Measurements from ENCODE around the gene APCDD1.

APCDD1 gene

GRCh38 chr18:10414293-10414842 lies 40.1 kb upstream of the APCDD1 start:
- Histone ChIP-seq H3K27ac (no peak overlapping the region), H3K4me1 (no peaks in the 10 kb centered on the region)

GRCh38 chr18:10416065-10416464 lies 38.4 kb upstream of the APCDD1 start:
- Histone ChIP-seq H3K9me3 (ENCODE audit: control insufficient read depth, low read length) (no peaks in the 10 kb centered on the region), H3K4me3 (ENCODE audit: low read depth, low read length) (no peak overlapping the region), H3K4me1 (no peaks in the 10 kb centered on the region), H3K36me3 (ENCODE audit: control insufficient read depth, insufficient read depth, low read length) (no peaks in the 10 kb centered on the region), H3K27me3 (ENCODE audit: control insufficient read depth, insufficient read depth, low read length) (no peaks in the 10 kb centered on the region), H3K9ac (no peak overlapping the region), H2AFZ (no peak overlapping the region), H3K4me2 (ENCODE audit: low read length) (no peak overlapping the region), H3K27ac (no peak overlapping the region), H3K79me2 (no peaks in the 10 kb centered on the region)
- no peak for TF ChIP-seq CTCF (IDR thresholded peaks at IDR 0.05)

More at GRCh38 chr18:10414293-10414842, 40.1 kb upstream of the APCDD1 start:
- Histone ChIP-seq H2AFZ (no peak overlapping the region), H3K36me3 (ENCODE audit: control insufficient read depth, insufficient read depth, low read length) (no peaks in the 10 kb centered on the region), H3K4me3 (ENCODE audit: low read depth, low read length) (no peak overlapping the region), H3K4me2 (ENCODE audit: low read length) (no peak overlapping the region), H3K9ac (no peak overlapping the region), H3K9me3 (ENCODE audit: control insufficient read depth, low read length) (no peaks in the 10 kb centered on the region), H3K79me2 (no peaks in the 10 kb centered on the region), H3K27me3 (ENCODE audit: control insufficient read depth, insufficient read depth, low read length) (no peaks in the 10 kb centered on the region)
- no peak for TF ChIP-seq CTCF (IDR thresholded peaks at IDR 0.05)

- no peaks in the 10 kb centered on the region for H3K4me1 ChIP-seq
- H3K36me3 ChIP-seq (ENCODE audit: control insufficient read depth, insufficient read depth, low read length): no peaks in the 10 kb centered on the region
- no peaks in the 10 kb centered on the region for H3K27me3 ChIP-seq (ENCODE audit: control insufficient read depth, insufficient read depth, low read length)
- no peak overlapping the region for H3K4me2 ChIP-seq (ENCODE audit: low read length)
- H3K79me2 ChIP-seq: no peaks in the 10 kb centered on the region
- no peak for TF ChIP-seq CTCF (IDR thresholded peaks at IDR 0.05)
- H2AFZ ChIP-seq: no peak overlapping the region
- H3K4me3 ChIP-seq (ENCODE audit: low read depth, low read length): no peak overlapping the region
- H3K27ac ChIP-seq: no peak overlapping the region
- no peak overlapping the region for H3K9ac ChIP-seq
- no peaks in the 10 kb centered on the region for H3K9me3 ChIP-seq (ENCODE audit: control insufficient read depth, low read length)
These were observed 37.2 kb upstream of the APCDD1 start for GRCh38 chr18:10417191-10417590.

GRCh38 chr18:10417664-10418063 lies 36.8 kb upstream of the APCDD1 start:
- no peak for TF ChIP-seq CTCF (IDR thresholded peaks at IDR 0.05)
- Histone ChIP-seq H3K9me3 (ENCODE audit: control insufficient read depth, low read length) (no peaks in the 10 kb centered on the region), H3K9ac (no peak overlapping the region), H3K36me3 (ENCODE audit: control insufficient read depth, insufficient read depth, low read length) (no peaks in the 10 kb centered on the region), H3K4me3 (ENCODE audit: low read depth, low read length) (no peak overlapping the region), H3K27me3 (ENCODE audit: control insufficient read depth, insufficient read depth, low read length) (no peaks in the 10 kb centered on the region), H3K4me2 (ENCODE audit: low read length) (no peak overlapping the region), H2AFZ (no peak overlapping the region), H3K79me2 (no peaks in the 10 kb centered on the region), H3K27ac (no peak overlapping the region), H3K4me1 (no peaks in the 10 kb centered on the region)

GRCh38 chr18:10418836-10419235 lies 35.6 kb upstream of the APCDD1 start:
- no peak overlapping the region for H3K27ac ChIP-seq
- H2AFZ ChIP-seq: no peak overlapping the region
- no peaks in the 10 kb centered on the region for H3K36me3 ChIP-seq (ENCODE audit: control insufficient read depth, insufficient read depth, low read length)
- no peaks in the 10 kb centered on the region for H3K9me3 ChIP-seq (ENCODE audit: control insufficient read depth, low read length)
- H3K27me3 ChIP-seq (ENCODE audit: control insufficient read depth, insufficient read depth, low read length): no peaks in the 10 kb centered on the region
- no peak for TF ChIP-seq CTCF (IDR thresholded peaks at IDR 0.05)
- no peaks in the 10 kb centered on the region for H3K4me1 ChIP-seq
- H3K9ac ChIP-seq: no peak overlapping the region
- no peaks in the 10 kb centered on the region for H3K79me2 ChIP-seq
- H3K4me3 ChIP-seq (ENCODE audit: low read depth, low read length): no peak overlapping the region
- H3K4me2 ChIP-seq (ENCODE audit: low read length): no peak overlapping the region
